GM23338 (cell line): ENCODE data around the gene DDX4. TPM values are rescaled to one million over a fixed set of nuclear protein-coding genes. Genes with fewer than 3 reads are reported as not detected.
A peak's percentile ranks its signal among the peaks of the same experiment; 100 is the strongest.

Source experiments
- ATAC-seq: fragments of 200-7000 bp; cut with Tn5 transposase; 3 replicates; pipeline ENCODE4 v1.9.1; 2020
- DNase-seq: peaks from one replicate; pipeline ENCODE4 v3.0.0-alpha.2; 2015; ENCODE audit warnings: low spot score
- H2AFZ ChIP-seq: fragments of 200-600 bp; sonication (generic); 2 replicates; pipeline ENCODE4 v1.8.0; 2016; ENCODE audit warnings: antibody characterized with exemption, mild to moderate bottlenecking, moderate library complexity
- H3F3A ChIP-seq: fragments of 200-600 bp; sonication (generic); replicated peaks from 2 replicates; pipeline ENCODE4 v1.8.0; 2017; ENCODE audit warnings: antibody characterized with exemption, mixed run types, low read depth
- H3K27ac ChIP-seq: fragments of 200-600 bp; sonication (generic); 2 replicates; pipeline ENCODE4 v1.6.1; 2016; ENCODE audit warnings: low read depth
- H3K27me3 ChIP-seq: fragments of 200-600 bp; sonication (generic); 2 replicates; pipeline ENCODE4 v1.8.0; 2016; ENCODE audit warnings: mild to moderate bottlenecking, mixed run types, moderate library complexity; ENCODE audit not compliant: insufficient read depth
- H3K36me3 ChIP-seq: fragments of 200-600 bp; sonication (generic); 2 replicates; pipeline ENCODE4 v1.8.0; 2016; ENCODE audit warnings: mild to moderate bottlenecking; ENCODE audit not compliant: insufficient read depth
- H3K4me1 ChIP-seq: fragments of 200-600 bp; sonication (generic); 2 replicates; pipeline ENCODE4 v1.8.0; 2016; ENCODE audit warnings: mild to moderate bottlenecking, moderate library complexity; ENCODE audit not compliant: insufficient read depth
- H3K4me2 ChIP-seq: fragments of 200-600 bp; sonication (generic); 2 replicates; pipeline ENCODE4 v1.7.1; 2017; ENCODE audit warnings: mixed run types
- H3K4me3 ChIP-seq: fragments of 200-600 bp; sonication (generic); 2 replicates; pipeline ENCODE4 v1.6.1; 2016; ENCODE audit warnings: mixed run types
- H3K79me2 ChIP-seq: fragments of 200-600 bp; sonication (generic); replicated peaks from 2 replicates; pipeline ENCODE4 v1.8.0; 2017; ENCODE audit warnings: mild to moderate bottlenecking; ENCODE audit not compliant: insufficient read depth
- H3K9me2 ChIP-seq: fragments of 200-600 bp; sonication (generic); 2 replicates; pipeline ENCODE4 v1.8.0; 2017; ENCODE audit not compliant: insufficient read depth
- H4K20me1 ChIP-seq: fragments of 200-600 bp; sonication (generic); replicated peaks from 2 replicates; pipeline ENCODE4 v1.8.0; 2017; ENCODE audit warnings: mild to moderate bottlenecking; ENCODE audit not compliant: insufficient read depth
- H3K27ac Mint-ChIP-seq: 2 replicates; pipeline ENCODE4 v1.8.0; 2020; ENCODE audit warnings: inconsistent platforms, mild to moderate bottlenecking, moderate library complexity, mixed read lengths
- H3K27me3 Mint-ChIP-seq: 3 replicates; pipeline ENCODE4 v1.8.0; 2022; ENCODE audit warnings: low read depth, mild to moderate bottlenecking, moderate library complexity, mixed read lengths, inconsistent platforms; ENCODE audit not compliant: insufficient read depth, poor library complexity
- H3K36me3 Mint-ChIP-seq: 3 replicates; pipeline ENCODE4 v1.8.0; 2021; ENCODE audit warnings: low read depth, mild to moderate bottlenecking, inconsistent platforms, moderate library complexity, mixed read lengths
- H3K4me1 Mint-ChIP-seq: 3 replicates; pipeline ENCODE4 v1.8.0; 2020; ENCODE audit warnings: mild to moderate bottlenecking, inconsistent platforms, mixed read lengths
- H3K4me3 Mint-ChIP-seq: 3 replicates; pipeline ENCODE4 v1.8.0; 2021; ENCODE audit warnings: moderate library complexity, mild to moderate bottlenecking, inconsistent platforms, mixed read lengths
- H3K9me3 Mint-ChIP-seq: 3 replicates; pipeline ENCODE4 v1.8.0; 2020; ENCODE audit warnings: moderate library complexity, mild to moderate bottlenecking, inconsistent platforms, mixed read lengths
- ETS1 ChIP-seq: IDR thresholded peaks from 2 replicates; pipeline ENCODE4 v1.6.1; 2016; ENCODE audit warnings: antibody characterized with exemption
- EZH2phosphoT487 ChIP-seq: fragments of 200-600 bp; sonication (generic); IDR thresholded peaks from one replicate; pipeline ENCODE4 v1.8.1; 2018; ENCODE audit warnings: antibody characterized with exemption; ENCODE audit not compliant: unreplicated experiment
- POLR2AphosphoS5 ChIP-seq: IDR thresholded peaks from 2 replicates; pipeline ENCODE4 v1.6.1; 2016; ENCODE audit warnings: antibody characterized with exemption, low read depth
- ZNF114 ChIP-seq: fragments of 250-450 bp; sonication (Bioruptor Pico); IDR thresholded peaks from 2 replicates; pipeline ENCODE4 v1.5.0; 2020; ENCODE audit warnings: mild to moderate bottlenecking, moderate library complexity
- ZNF331 ChIP-seq: fragments of 250-450 bp; sonication (Bioruptor Pico); IDR thresholded peaks from 2 replicates; pipeline ENCODE4 v1.5.0; 2020; ENCODE audit warnings: low read depth, mild to moderate bottlenecking, moderate library complexity
- ZNF462 ChIP-seq: fragments of 250-450 bp; sonication (Bioruptor Pico); IDR thresholded peaks from 2 replicates; pipeline ENCODE4 v1.5.0; 2020; ENCODE audit warnings: mild to moderate bottlenecking, moderate library complexity
- polyA plus RNA-seq: library from polyadenylated mRNA; unstranded; fragments of >200 nt; fragmentation: Nextera tagmentation; extraction: Ambion mirVana; gene quantifications from 2 replicates; pipeline ENCODE4 v1.2.1, GENCODE V29; 2016
- total RNA-seq: library from RNA; depleted of rRNA; stranded (reverse); fragments of >200 nt; shearing (Covaris generic); gene quantifications from 2 replicates; pipeline ENCODE4 v1.2.3, GENCODE V29; 2014

The DDX4 gene
- total and polyA plus RNA-seq, 2 experiments from 2014 or later = 0.83 TPM; not detected in 1

- H3K4me1 Mint-ChIP-seq = no peaks in the 10 kb centered on the region
- DNase-seq = no peak
- no peak overlapping the region for H3K4me3 Mint-ChIP-seq
- Histone ChIP-seq H3K9me2 (no peaks in the 10 kb centered on the region), H4K20me1 (no peaks in the 10 kb centered on the region), H3K4me1 (no peaks in the 10 kb centered on the region), H3K4me3 (no peak overlapping the region), H3K79me2 (no peaks in the 10 kb centered on the region), H3K27ac (no peak overlapping the region), H3K4me2 (no peak overlapping the region), H3F3A (no peaks in the 10 kb centered on the region), H2AFZ (no peak overlapping the region), H3K27me3 (no peaks in the 10 kb centered on the region), H3K36me3 (no peaks in the 10 kb centered on the region)
- peaks cover 1% of the 10 kb centered on the region for H3K27me3 Mint-ChIP-seq
- no peaks in the 10 kb centered on the region for H3K36me3 Mint-ChIP-seq
- ATAC-seq = no peak
- TF ChIP-seq ZNF114 (CRISPR knock-in tag) (no peak), POLR2AphosphoS5 (no peak), ZNF462 (CRISPR knock-in tag) (no peak)
- H3K27ac Mint-ChIP-seq = no peak overlapping the region
- no peaks in the 10 kb centered on the region for H3K9me3 Mint-ChIP-seq
These were observed 6.0 kb upstream of the DDX4 start for GRCh38 chr5:55731848-55732247.

GRCh38 chr5:55732585-55732984 lies 5.3 kb upstream of the DDX4 start:
- Histone ChIP-seq H2AFZ (0 out of 2 replicates have a peak overlapping the region, but pooled peaks have one; percentile 39), H3K4me3 (no peak overlapping the region), H3F3A (no peaks in the 10 kb centered on the region), H3K27ac (no peak overlapping the region), H3K27me3 (no peaks in the 10 kb centered on the region), H4K20me1 (no peaks in the 10 kb centered on the region), H3K36me3 (no peaks in the 10 kb centered on the region), H3K9me2 (no peaks in the 10 kb centered on the region), H3K79me2 (no peaks in the 10 kb centered on the region), H3K4me2 (no peak overlapping the region), H3K4me1 (no peaks in the 10 kb centered on the region)
- no peak for DNase-seq
- no peaks in the 10 kb centered on the region for H3K36me3 Mint-ChIP-seq
- H3K9me3 Mint-ChIP-seq = no peaks in the 10 kb centered on the region
- no peaks in the 10 kb centered on the region for H3K4me1 Mint-ChIP-seq
- no peak overlapping the region for H3K4me3 Mint-ChIP-seq
- peaks cover 6% of the 10 kb centered on the region for H3K27me3 Mint-ChIP-seq
- ATAC-seq = no peak
- H3K27ac Mint-ChIP-seq = no peak overlapping the region
- TF ChIP-seq ZNF331 (CRISPR knock-in tag) (no peak), EZH2phosphoT487 (no peak), ETS1 (no peak), ZNF462 (CRISPR knock-in tag) (no peak)
